Activated CD4-positive, alpha-beta T cell treated with anti-CD3 and anti-CD28 coated beads for 36 hours (primary cell): ENCODE results near the gene ELAVL2. TPM values are rescaled to one million over a fixed set of nuclear protein-coding genes. Genes with fewer than 3 reads are reported as not detected.

Source experiments
- ATAC-seq: fragments of 200-7000 bp; cut with Tn5 transposase; one replicate; pipeline ENCODE4 v1.10.0; 2021; ENCODE audit warnings: mild to moderate bottlenecking, moderate library complexity
- CTCF ChIA-PET: fragments of 350-600 bp; sonication (Branson Sonifier 250); formaldehyde crosslinking; loops from one replicate; lab custom pipeline; 2021; ENCODE audit warnings: antibody characterized with exemption; lab: Charles Lee
- POLR2A ChIA-PET: fragments of 350-600 bp; sonication (Branson Sonifier 250); formaldehyde crosslinking; loops from one replicate; lab custom pipeline; 2021; ENCODE audit warnings: antibody characterized with exemption, inconsistent platforms; lab: Charles Lee
- DNase-seq: peaks from one replicate; pipeline ENCODE4 v3.0.0-alpha.2; 2020
- H3K27ac Mint-ChIP-seq: one replicate; pipeline ENCODE4 v1.8.0; 2021; ENCODE audit warnings: mixed read lengths
- H3K27me3 Mint-ChIP-seq: one replicate; pipeline ENCODE4 v1.8.0; 2021; ENCODE audit warnings: mixed read lengths
- H3K36me3 Mint-ChIP-seq: one replicate; pipeline ENCODE4 v1.8.0; 2021; ENCODE audit warnings: low read depth, mixed read lengths
- H3K4me1 Mint-ChIP-seq: one replicate; pipeline ENCODE4 v1.8.0; 2021; ENCODE audit warnings: mixed read lengths
- H3K4me3 Mint-ChIP-seq: one replicate; pipeline ENCODE4 v1.8.0; 2021; ENCODE audit warnings: mild to moderate bottlenecking, moderate library complexity, mixed read lengths
- H3K9me3 Mint-ChIP-seq: one replicate; pipeline ENCODE4 v1.8.0; 2021; ENCODE audit warnings: low read depth, mixed read lengths
- intact Hi-C, 2 experiments: fragments of 100-400 bp; cut with DNase I in 1 of 2; cut with micrococcal nuclease in 1 of 2; formaldehyde crosslinking; loops; one replicate each; pipeline versions ENCODE4 v1.14.2 to v1.15.1; 2022 to 2024; cut with DNase I, micrococcal nuclease
- total RNA-seq, 2 experiments: library from RNA; stranded (reverse); gene quantifications; one replicate each; pipeline ENCODE4 v1.2.3, GENCODE V29; 2021

ELAVL2 gene
- total RNA-seq, 2 experiments from 2014 or later = not detected

DNA sequence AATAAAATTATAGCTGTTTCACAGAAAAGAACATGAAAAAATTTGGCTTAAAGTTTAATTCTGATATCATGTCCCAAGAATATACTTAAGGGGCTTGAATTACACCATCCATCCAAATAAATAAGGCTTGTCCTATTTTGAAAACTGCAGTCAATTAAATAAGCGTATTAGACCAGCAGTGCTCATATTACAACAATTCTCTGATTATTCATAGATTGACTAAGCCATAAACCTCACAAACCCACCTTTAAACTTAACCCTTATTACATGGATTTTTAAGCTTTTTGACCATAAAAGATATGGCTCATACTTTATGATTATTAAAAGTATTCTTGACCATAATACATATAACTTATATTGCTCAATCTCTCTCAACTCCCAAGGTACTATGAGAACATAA, 127.9 kb downstream of the ELAVL2 start:
- Mint-ChIP-seq H3K27ac (no peak overlapping the region), H3K4me3 (no peak overlapping the region), H3K4me1 (no peaks in the 10 kb centered on the region), H3K27me3 (no peaks in the 10 kb centered on the region), H3K36me3 (no peaks in the 10 kb centered on the region), H3K9me3 (peaks cover 3% of the 10 kb centered on the region)
- ChIA-PET POLR2A (no interaction called here), CTCF (no interaction called here)
- ATAC-seq (no peak), DNase-seq (no peak)
- intact Hi-C loops = no loop called here

DNA sequence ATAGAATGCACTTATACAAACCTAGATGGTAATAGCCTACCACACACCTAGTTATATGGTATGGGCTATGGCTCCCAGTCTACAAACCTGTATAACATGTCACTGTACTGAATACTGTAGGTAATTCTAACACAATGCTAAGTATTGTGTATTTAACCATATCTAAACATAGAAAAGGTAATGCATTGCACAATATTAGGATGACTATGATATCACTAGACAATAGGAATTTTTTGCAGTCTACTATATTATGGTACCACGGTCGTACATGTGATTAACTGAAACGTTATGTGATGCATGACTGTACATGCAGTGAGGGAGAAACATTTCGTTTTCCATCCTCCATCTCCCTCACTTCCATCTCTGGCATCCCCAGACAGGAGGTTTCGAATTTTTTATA, 130.5 kb downstream of the ELAVL2 start:
- H3K4me3 Mint-ChIP-seq = no peak overlapping the region
- POLR2A ChIA-PET = no interaction called here
- CTCF ChIA-PET = no interaction called here

DNA sequence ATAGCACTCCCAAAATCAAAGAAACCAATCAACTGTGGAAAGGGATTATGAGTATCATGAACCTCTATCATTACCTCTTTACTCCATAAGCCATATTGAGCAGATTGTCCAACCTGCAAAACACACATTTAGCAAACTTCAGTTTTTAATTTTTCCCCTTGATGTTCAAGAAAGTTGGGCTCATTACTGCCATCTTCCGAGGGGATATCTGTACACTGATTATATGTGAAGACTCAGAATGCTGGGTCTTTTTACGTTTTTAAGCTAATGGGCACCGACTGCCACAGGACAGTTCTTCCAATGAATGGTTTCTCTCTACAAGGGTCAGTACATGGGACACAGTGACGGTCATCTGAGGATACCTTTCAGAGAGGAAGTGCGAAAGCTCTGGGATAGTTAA, 132.7 kb downstream of the ELAVL2 start:
- no peaks in the 10 kb centered on the region for H3K27me3 Mint-ChIP-seq
- H3K9me3 Mint-ChIP-seq = peaks cover 6% of the 10 kb centered on the region
- ChIA-PET POLR2A (no interaction called here), CTCF (no interaction called here)
- ATAC-seq (no peak), DNase-seq (no peak)
- no peak overlapping the region for H3K27ac Mint-ChIP-seq
- H3K4me3 Mint-ChIP-seq = no peak overlapping the region
- H3K4me1 Mint-ChIP-seq = no peaks in the 10 kb centered on the region
- no peaks in the 10 kb centered on the region for H3K36me3 Mint-ChIP-seq
- intact Hi-C loops = no loop called here

More for the DNA sequence above, 130.5 kb downstream of the ELAVL2 start:
- no peaks in the 10 kb centered on the region for H3K36me3 Mint-ChIP-seq
- no peaks in the 10 kb centered on the region for H3K4me1 Mint-ChIP-seq
- DNase-seq (no peak), ATAC-seq (no peak)
- H3K9me3 Mint-ChIP-seq = peaks cover 6% of the 10 kb centered on the region
- no peaks in the 10 kb centered on the region for H3K27me3 Mint-ChIP-seq
- H3K27ac Mint-ChIP-seq = no peak overlapping the region
- intact Hi-C loops = no loop called here

DNA sequence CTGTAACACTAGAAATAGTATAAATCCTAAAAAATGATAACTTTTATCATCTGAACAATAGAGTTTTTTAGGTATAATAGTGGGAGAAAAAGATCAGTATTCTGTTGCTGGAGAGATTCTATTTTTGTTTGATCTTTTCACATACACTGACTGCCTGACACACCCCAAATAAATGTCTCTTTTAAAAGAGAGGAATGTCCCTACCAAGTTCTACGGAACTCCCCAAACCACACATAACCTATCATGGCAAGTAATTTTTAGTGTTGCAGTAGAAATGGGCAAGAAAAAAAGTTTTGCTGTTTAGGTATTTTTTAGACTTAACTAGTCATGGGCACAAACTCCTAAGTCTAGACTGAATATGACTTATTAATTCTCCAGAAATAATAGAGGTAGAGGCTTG, 139.1 kb downstream of the ELAVL2 start:
- Mint-ChIP-seq H3K36me3 (no peaks in the 10 kb centered on the region), H3K27me3 (no peaks in the 10 kb centered on the region), H3K9me3 (no peaks in the 10 kb centered on the region), H3K27ac (no peak overlapping the region), H3K4me1 (no peaks in the 10 kb centered on the region), H3K4me3 (no peak overlapping the region)
- no peak for ATAC-seq
- POLR2A ChIA-PET = no interaction called here
- intact Hi-C loops = no loop called here
- DNase-seq = no peak
- CTCF ChIA-PET = no interaction called here

DNA sequence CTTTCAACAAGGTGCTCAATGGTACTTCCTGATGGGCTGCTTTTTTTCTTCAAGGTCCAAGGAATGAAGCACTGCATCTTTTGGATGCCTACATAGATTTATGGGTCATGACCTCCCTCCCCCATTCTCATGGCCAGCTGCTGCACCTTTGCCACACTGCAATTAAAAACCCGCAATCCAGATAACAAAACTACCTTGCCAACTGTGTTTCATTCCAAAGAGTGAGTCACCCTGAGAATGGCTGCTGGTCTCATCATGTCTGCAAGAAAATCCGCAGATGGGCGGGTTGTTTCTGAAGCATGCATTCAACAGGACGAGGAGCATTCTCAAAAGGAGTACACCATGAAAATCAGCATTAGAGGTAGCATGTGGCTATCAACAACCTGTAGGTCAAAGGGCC, 139.8 kb downstream of the ELAVL2 start:
- no peaks in the 10 kb centered on the region for H3K4me1 Mint-ChIP-seq
- ATAC-seq (no peak), DNase-seq (no peak)
- no peaks in the 10 kb centered on the region for H3K27me3 Mint-ChIP-seq
- no peak overlapping the region for H3K27ac Mint-ChIP-seq
- no peaks in the 10 kb centered on the region for H3K9me3 Mint-ChIP-seq
- H3K36me3 Mint-ChIP-seq = no peaks in the 10 kb centered on the region
- intact Hi-C loops = no loop called here
- no peak overlapping the region for H3K4me3 Mint-ChIP-seq
- CTCF ChIA-PET = no interaction called here
- POLR2A ChIA-PET = no interaction called here

DNA sequence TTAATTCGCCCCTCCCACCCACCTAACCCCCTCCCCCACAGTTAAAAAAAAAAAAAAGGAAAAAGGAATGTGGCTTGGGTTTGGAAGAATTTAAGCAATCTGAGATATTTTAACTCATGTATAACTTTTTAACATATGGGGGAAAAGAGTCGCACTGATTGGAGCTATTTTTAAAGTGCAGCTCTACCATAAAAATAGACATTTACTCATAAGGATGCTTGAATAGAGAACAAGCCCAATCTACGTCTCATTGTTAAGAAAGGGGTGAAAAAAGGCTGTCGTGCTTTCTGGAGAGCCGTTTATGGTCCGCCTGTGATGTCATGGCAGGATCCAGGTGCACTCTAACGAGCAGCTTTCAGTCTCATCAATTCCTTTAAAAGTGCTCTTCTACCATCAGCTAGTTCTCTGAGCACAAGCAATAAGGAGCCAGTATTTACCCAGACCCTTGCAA, 142.4 kb downstream of the ELAVL2 start:
- ATAC-seq (no peak), DNase-seq (no peak)
- Mint-ChIP-seq H3K27me3 (no peaks in the 10 kb centered on the region), H3K36me3 (no peaks in the 10 kb centered on the region), H3K4me3 (no peak overlapping the region), H3K9me3 (no peaks in the 10 kb centered on the region), H3K27ac (no peak overlapping the region), H3K4me1 (no peaks in the 10 kb centered on the region)
- POLR2A ChIA-PET = no interaction called here
- CTCF ChIA-PET = no interaction called here
- intact Hi-C loops = no loop called here

DNA sequence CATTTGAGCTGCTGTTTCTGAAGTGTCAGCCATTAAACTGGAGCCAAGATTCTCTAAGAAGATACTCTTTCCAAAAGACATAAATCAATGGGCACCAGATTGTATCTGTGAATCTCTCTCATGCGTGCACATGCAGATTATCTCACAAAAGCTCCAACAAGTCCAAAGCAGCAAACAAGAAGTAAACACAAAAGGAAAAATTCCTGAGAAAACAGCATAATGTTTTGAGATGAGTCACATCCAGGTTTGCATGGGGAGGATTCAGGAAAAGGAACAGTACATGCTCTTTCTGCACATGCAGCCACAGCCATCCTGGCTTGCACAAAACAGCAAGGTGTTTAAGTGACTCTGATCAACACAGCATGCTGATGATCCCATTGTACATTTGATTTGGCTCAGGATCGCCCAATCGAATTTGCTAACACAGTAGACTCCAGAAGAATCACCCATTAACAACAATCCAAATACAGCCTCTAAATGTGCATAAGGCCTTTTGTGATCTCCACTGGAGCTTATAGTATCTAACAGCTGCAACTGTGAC, 143.1 kb downstream of the ELAVL2 start:
- no peak overlapping the region for H3K4me3 Mint-ChIP-seq
- DNase-seq (no peak), ATAC-seq (no peak)
- H3K4me1 Mint-ChIP-seq = no peaks in the 10 kb centered on the region
- H3K27me3 Mint-ChIP-seq = no peaks in the 10 kb centered on the region
- POLR2A ChIA-PET = no interaction called here
- CTCF ChIA-PET = no interaction called here
- H3K9me3 Mint-ChIP-seq = no peaks in the 10 kb centered on the region
- intact Hi-C loops = no loop called here
- H3K36me3 Mint-ChIP-seq = no peaks in the 10 kb centered on the region
- no peak overlapping the region for H3K27ac Mint-ChIP-seq

DNA sequence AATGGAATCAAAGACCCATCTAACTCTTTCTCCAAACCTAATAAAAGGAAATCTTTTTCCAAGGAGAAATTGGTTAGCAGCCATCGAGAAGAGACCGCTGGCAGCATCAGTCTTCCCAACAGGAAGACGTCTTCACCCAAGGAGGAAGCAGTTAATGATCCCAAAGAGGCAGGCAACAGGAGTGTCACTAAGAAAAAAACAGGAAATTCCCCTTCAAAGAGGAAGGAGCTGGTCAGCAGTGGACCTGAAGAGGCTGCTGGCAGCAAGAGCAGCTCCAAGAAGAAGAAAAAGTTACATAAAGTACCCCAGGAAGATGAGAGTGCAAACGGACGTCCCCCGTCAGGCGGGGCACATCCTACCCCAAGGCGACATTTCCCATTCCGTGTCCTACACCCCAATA, 143.7 kb downstream of the ELAVL2 start:
- Mint-ChIP-seq H3K27ac (no peak overlapping the region), H3K4me1 (no peaks in the 10 kb centered on the region), H3K9me3 (no peaks in the 10 kb centered on the region), H3K4me3 (no peak overlapping the region), H3K36me3 (no peaks in the 10 kb centered on the region), H3K27me3 (no peaks in the 10 kb centered on the region)
- intact Hi-C loops = no loop called here
- CTCF ChIA-PET = no interaction called here
- no peak for ATAC-seq
- POLR2A ChIA-PET = no interaction called here
- DNase-seq = no peak

DNA sequence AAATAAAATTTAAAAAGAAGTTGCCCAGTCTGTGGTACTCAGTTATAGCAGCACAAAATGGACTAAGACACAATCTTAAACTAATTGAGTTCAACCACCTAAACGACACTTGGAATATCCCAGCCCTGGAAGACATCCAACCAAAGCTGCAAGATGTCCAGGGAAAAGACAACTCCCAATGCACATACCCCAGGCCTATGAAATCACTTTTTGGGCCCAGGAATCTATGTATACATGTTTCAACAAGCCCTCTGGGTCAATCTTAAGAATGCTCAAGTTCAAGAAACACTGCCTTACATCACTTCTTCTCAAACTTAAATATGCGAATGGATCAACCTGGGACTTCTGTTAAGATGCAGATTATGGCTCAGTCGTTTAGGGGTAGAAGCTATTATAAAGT, 148.6 kb downstream of the ELAVL2 start:
- H3K27ac Mint-ChIP-seq = no peak overlapping the region
- peaks cover 8% of the 10 kb centered on the region for H3K9me3 Mint-ChIP-seq
- POLR2A ChIA-PET = no interaction called here
- intact Hi-C loops = no loop called here
- no peaks in the 10 kb centered on the region for H3K36me3 Mint-ChIP-seq
- DNase-seq (no peak), ATAC-seq (no peak)
- no peak overlapping the region for H3K4me3 Mint-ChIP-seq
- no peaks in the 10 kb centered on the region for H3K27me3 Mint-ChIP-seq
- no peaks in the 10 kb centered on the region for H3K4me1 Mint-ChIP-seq
- CTCF ChIA-PET = no interaction called here

DNA sequence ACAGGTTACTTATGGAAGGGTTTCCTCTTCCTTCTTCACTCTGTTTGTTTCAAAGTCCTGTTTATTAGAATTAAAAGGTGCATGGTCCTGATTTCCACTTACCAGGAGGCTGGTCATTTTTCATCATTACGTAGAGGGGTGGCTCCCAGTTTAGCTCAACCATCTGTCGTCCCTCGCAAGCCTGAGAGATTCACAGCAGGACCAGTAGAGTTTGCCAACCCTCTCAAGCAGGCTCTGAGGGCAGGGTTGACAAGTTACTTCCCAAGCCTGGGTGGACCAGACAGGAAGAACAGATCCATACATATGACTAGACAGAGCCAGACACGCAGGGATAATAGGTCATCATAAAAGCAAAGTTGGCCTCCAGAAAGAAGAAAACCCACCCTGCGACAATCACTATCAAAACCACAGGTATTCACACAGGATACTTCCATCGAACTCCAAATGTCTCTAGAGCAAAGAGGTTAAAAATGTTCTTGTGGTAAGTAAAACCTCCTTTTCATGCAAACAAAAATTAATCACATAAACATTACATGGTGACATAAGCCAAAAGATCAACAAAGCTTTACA, 151.9 kb downstream of the ELAVL2 start:
- no peaks in the 10 kb centered on the region for H3K4me1 Mint-ChIP-seq
- CTCF ChIA-PET = no interaction called here
- no peak overlapping the region for H3K4me3 Mint-ChIP-seq
- intact Hi-C loops = no loop called here
- DNase-seq (no peak), ATAC-seq (no peak)
- H3K27me3 Mint-ChIP-seq = no peaks in the 10 kb centered on the region
- H3K36me3 Mint-ChIP-seq = no peaks in the 10 kb centered on the region
- H3K9me3 Mint-ChIP-seq = peaks cover 9% of the 10 kb centered on the region
- POLR2A ChIA-PET = no interaction called here
- no peak overlapping the region for H3K27ac Mint-ChIP-seq

DNA sequence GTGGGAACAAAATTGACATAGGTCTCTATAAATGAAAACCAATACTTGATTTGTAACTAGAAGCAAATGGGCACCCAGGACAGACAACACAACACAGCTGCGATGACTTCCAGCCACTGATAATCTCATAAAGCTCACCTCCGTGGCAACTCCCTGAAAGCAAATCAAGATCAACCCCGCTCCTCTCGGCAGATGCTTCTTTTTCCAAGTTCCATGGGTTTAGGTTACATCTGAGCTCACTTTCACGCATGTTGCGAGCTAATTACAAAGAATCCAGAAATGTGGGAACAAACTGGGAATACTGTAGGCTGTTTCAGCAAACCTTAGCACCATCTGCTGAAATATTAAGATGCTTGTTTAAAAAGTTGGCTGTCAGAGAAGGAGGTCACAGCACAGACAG, 153.9 kb downstream of the ELAVL2 start:
- Mint-ChIP-seq H3K4me1 (no peaks in the 10 kb centered on the region), H3K4me3 (no peak overlapping the region), H3K36me3 (no peaks in the 10 kb centered on the region), H3K9me3 (peaks cover 15% of the 10 kb centered on the region), H3K27ac (no peak overlapping the region), H3K27me3 (no peaks in the 10 kb centered on the region)
- CTCF ChIA-PET = no interaction called here
- ATAC-seq (no peak), DNase-seq (no peak)
- POLR2A ChIA-PET = no interaction called here
- intact Hi-C loops = no loop called here

DNA sequence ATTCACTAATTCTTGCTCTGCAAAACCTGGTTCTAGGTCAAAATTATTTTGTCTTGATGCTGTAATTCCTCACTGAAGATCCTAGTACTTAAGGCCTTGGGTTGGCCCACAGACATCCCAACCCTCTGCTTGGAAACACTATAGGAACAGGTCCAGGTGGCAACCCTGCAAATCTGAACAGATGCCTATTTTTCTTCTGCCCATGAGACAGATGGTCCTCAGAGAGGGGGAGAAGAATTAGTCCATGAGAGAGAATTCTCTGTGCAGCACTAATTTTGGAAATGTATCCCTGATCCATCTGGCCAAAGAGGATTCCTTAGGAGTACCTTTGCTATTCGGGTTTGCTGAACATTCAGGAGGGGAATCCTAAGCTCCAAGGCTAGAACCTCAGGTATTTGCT, 156.3 kb downstream of the ELAVL2 start:
- ATAC-seq = no peak
- Mint-ChIP-seq H3K36me3 (no peaks in the 10 kb centered on the region), H3K4me3 (no peak overlapping the region), H3K9me3 (peaks cover 13% of the 10 kb centered on the region), H3K27ac (no peak overlapping the region), H3K4me1 (no peaks in the 10 kb centered on the region), H3K27me3 (no peaks in the 10 kb centered on the region)
- DNase-seq = no peak
- intact Hi-C loops = no loop called here
- ChIA-PET CTCF (no interaction called here), POLR2A (no interaction called here)
